T follicular helper cell (primary cell): ENCODE measurements around the gene P2RX4.
"Not testable (repeated sequence)": the region's sequence is repeated elsewhere in the genome, so short reads cannot be mapped to it uniquely, and the experiment has no call there.

Source experiments
- DNase-seq: peaks from one replicate; pipeline ENCODE4 v3.0.0-alpha.2; 2020; ENCODE audit warnings: low read depth
- total RNA-seq, 2 experiments: gene quantifications; one replicate each; lab custom pipeline; 2026; lab: John Stamatoyannopoulos, UW

The P2RX4 gene, protein sequence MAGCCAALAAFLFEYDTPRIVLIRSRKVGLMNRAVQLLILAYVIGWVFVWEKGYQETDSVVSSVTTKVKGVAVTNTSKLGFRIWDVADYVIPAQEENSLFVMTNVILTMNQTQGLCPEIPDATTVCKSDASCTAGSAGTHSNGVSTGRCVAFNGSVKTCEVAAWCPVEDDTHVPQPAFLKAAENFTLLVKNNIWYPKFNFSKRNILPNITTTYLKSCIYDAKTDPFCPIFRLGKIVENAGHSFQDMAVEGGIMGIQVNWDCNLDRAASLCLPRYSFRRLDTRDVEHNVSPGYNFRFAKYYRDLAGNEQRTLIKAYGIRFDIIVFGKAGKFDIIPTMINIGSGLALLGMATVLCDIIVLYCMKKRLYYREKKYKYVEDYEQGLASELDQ
- total RNA-seq: 42.9 to 62.3 reads per million in 2 experiments

DNA sequence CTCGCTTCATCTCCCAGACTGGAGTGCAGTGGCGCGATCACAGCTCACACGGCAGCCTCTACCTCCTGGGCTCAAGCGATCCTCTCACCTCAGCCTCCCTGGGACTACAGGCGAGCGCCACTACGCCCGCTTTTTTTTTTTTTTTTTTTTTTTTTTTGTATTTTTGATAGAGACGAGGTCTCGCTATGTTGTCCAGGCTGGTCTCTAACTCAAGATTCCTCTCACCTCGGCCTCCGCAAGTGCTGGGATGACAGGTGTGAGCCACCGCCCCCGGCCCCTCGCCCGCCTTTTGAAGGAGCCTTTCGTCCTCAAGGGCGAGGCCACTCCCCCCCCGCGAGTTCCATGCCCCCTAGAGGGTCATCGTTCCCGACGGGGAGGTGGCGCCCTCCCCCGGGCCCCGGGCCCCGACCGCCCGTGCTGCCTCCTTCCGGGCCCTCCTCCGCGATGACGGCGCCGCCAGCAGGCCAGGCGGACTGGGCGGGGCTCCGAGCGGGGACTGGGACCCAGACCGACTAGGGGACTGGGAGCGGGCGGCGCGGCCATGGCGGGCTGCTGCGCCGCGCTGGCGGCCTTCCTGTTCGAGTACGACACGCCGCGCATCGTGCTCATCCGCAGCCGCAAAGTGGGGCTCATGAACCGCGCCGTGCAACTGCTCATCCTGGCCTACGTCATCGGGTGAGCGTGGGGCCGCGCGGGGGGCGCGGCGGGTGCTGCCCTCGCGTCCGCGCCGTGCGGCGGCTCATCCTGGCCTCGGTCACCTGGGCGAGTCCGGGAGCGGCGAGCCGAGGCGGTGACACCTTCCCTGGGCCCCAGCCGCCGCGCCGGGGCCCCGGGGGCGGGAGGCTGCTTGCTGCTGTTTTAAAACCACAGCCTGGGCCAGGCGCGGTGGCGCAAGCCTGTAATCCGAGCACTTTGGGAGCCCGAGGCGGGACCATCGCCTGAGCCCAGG is at the start of gene P2RX4:
Gene P2RX4 (plus strand): TSS at position 506 of the 949 bp plus-strand sequence. CDS start 36 bp downstream, at position 542.
- peak; percentile 77 for DNase-seq

DNA sequence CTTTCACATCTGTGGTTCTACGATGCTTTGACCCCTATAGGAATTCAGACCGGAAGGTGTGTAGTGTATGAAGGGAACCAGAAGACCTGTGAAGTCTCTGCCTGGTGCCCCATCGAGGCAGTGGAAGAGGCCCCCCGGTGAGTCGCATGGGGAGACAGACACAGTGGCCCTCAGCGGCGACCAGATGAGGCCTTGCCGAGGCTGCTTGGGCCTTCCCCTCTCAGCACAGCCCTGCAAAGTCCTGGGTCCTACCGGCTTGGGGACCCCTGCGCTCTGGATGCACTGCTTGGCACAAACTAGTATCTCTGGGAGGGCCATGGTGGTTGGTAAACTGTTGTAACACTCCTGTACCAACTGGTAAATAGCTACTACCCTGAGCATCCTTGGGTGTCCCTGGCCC is 47.5 kb upstream of the P2RX4 start:
- DNase-seq: no peak

DNA sequence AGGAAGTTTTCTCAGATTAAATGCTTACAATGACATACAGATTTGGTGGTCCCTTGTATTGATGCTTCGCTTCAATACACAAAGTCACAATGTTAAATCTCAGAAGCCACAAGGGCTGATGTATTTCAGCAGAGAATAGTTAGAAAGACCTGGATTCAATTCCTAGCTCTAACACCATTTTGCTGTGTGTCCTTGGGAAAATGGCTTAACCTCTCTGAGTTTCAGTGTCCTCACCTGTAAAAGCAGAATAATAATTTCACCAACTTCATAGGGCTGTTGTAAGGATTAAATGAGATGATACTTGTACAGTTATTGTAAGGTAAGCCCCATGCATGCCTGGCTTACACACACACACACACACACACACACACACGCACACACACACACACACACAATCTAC is 46.9 kb upstream of the P2RX4 start:
- no peak for DNase-seq

DNA sequence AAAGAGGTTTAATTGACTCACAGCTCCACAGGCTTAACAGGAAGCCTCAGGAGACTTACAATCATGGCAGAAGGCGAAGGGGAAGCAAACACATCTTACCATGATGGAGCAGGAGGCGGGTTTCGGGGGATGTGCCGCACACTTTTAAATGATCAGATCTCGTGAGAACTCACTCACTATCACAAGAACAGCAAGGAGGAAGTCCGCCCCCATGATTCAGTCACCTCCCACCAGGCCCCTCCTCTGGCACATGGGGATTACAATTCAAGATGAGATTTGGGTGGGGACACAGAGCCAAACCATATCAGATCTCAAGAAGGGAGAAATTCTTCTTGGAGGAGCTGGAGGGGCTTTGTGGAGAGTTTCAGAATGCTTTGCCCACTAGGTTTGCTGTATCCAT is 45.1 kb upstream of the P2RX4 start:
- DNase-seq: not testable (repeated sequence)

DNA sequence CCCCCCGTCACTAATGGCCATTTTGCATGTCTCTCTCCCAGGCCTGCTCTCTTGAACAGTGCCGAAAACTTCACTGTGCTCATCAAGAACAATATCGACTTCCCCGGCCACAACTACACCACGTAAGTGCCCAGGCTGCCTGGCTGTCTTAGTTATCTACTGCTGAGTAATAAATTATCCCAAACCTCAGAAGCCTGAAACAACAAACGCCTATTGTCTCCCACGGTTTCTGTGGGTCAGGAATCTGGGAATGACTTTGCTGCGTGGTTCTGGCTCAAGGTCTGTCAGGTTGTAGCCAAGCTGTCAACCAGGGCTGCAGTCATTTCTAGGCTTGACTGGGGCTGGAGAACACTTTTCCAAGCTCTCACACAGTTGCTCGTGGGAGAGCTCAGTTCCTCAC is 44.6 kb upstream of the P2RX4 start:
- DNase-seq: no peak

DNA sequence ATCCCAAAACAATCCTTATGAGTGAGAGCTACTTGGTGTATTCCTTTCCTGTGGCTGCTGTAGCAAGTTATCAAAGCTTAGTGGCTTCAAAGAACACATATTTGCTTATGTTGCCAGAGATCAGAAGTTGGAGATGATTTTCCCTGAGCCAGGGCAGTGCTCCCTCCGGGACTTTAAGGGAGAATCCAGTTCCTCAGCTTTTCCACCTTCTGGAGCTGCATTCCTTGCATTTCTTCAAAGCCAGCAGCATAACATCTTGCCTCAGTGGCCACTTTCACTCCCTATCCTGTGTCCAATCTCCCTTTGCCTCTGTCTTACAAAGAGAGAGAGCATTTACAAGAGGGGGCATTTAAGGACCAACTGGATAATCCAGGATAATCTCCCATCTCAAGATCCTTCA is 43.6 kb upstream of the P2RX4 start:
- DNase-seq: no peak

DNA sequence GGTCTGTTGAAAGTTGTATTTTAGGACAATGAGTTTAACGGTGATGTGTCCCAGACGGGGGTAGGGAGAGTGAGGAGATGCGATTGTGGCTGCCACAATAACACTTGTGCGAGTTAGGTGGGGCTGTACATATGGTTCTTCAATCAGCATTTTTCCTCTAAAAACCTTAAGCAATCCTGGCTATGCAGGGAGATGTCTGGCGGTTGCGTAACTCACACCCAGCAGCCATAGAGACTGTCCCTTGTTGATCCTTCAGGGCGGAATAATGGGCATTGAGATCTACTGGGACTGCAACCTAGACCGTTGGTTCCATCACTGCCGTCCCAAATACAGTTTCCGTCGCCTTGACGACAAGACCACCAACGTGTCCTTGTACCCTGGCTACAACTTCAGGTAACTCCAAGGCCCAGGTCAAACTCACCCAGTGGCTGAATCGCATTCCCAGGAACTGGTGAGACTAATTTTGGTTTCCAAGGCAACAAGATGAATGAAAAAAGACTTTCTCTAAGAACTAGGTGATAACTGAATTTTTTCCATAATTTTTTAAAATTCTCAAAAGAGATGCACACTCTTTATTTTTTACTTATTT is 42.6 kb upstream of the P2RX4 start:
- no peak for DNase-seq

DNA sequence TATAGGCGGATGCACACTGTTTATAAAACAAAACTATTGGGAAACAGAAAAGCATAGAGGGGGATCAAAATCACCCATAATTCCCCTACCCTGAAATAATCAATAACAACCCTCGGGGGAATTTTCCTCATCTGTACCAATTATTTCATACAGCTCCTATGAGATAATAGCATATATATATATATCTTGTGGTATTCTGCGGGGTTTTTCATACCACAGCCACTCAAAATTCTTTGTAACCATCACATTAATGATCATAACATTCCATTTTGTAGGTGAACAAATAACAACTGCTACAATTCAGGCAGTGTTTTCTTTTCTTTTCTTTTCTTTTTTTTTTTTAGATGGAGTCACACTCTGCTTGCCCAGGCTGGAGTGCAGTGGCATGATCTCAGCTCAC is 42.0 kb upstream of the P2RX4 start:
- DNase-seq: no peak

DNA sequence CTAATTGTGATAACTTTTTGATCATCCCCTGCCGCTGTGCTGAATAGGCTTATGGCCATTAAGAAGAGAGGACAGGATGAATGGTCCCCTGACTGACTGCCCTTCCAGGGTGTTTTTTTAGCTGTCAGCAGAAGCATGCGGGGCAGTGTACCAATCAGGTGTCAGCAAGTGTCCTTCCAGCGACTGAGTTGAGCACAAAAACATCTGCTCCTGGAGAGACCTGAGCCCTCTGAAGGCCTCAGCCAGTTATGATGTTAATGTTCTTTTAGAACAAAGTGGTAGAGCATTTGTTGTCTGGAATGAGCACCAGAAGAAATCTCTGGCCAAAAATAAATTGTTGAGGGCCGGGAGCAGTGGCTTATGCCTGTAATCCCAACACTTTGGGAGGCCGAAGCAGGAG is 39.8 kb upstream of the P2RX4 start:
- DNase-seq: no peak

DNA sequence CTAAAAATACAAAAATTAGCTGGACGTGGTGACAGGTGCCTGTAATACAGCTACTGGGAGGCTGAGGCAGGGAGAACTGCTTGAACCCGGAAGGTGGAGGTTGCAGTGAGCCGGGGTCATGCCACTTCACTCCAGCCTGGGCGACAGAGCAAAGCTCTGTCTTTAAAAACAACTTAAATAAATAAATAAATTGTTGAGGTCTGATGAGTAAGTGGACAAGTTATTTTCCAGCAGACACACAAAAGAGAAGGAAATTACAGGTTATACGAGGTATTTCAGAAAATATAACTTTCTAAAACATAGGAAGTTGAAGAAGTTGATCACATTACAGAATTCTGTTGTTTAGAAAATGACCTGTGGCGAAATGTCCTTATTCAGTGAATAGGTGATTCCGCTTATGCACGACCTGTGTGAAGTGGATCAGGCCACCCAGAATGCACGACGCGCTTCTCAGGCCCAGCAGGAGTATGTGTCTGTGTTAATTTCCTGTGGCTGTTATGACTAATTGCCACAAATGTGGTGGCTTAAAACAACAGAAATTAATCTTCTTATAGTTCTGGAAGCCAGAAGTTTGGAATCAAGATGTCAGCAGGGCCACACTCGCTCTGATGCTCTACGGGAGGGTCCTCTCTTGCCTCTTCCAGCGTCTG is 39.2 kb upstream of the P2RX4 start:
- DNase-seq: no peak

DNA sequence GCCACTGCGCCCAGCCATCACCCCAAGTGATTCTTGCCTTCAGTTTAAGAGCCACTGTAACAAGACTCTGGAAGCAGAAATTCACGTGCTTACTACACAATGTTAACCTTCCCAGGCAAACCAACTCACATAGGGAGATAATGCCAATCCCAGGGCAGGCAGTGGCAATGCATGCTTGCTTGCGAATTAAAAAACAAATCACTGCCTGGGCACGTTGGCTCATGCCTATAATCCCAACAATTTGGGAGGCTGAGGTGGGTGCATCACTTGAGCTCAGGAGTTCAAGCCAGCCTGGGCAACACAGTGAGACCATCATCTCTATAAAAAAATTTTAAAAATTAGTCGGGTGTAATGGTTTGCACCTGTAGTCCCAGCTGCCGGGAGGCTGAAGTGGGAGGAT is 37.8 kb upstream of the P2RX4 start:
- DNase-seq: no peak

DNA sequence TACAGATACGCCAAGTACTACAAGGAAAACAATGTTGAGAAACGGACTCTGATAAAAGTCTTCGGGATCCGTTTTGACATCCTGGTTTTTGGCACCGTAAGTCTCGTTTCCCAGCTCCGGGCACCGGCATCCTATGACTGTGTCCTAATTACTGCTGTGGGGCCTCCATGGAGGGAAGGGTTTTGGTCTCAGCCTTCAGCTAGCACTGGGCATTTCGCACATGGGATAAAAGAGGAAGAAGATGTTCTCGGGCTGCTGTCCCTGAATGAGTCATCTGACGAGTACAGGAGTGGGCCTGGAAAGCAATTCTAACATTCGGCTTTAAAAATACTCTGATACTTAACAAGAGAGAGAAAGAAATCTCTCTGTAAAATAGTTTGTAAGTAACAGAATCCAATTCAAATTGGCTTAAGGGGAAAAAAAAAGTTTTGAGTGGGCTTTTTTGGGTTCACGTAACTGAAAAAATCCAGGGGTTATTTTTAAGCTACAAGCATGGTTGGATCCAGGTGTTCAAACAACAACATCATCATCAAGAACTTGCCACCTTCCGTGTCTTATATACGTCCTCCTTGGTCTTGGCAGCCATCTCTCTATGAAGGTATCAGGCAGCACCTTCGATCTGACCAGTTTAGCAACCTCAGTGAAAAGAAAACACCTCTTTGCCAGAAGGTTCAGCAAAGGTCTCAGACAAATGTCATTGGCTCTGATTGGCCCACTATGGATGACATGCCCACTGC is 34.4 kb upstream of the P2RX4 start:
- no peak for DNase-seq

DNA sequence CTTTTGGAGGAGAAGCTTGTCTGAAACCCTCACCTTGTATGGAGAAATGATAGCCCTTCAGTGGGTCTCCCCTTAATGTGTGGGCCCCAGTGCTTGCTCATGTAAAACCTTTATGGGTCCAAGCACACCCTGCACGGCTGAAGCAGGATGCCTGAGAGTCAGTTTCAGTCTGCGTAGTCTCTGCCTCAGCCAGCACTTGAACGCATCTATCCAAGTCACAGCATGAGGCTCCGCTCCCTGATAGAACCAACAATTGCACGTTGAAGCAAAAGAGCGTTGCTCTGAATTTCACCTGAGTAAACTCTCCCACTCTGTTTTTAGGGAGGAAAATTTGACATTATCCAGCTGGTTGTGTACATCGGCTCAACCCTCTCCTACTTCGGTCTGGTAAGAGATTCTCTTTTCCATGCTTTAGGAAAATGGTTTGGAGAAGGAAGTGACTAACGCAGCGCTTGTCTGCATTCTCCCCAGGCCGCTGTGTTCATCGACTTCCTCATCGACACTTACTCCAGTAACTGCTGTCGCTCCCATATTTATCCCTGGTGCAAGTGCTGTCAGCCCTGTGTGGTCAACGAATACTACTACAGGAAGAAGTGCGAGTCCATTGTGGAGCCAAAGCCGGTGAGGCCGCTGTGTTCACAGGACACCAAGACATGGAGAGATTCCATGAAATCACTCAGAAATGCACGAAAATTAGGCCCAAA is 33.0 kb upstream of the P2RX4 start:
- DNase-seq: no peak

DNA sequence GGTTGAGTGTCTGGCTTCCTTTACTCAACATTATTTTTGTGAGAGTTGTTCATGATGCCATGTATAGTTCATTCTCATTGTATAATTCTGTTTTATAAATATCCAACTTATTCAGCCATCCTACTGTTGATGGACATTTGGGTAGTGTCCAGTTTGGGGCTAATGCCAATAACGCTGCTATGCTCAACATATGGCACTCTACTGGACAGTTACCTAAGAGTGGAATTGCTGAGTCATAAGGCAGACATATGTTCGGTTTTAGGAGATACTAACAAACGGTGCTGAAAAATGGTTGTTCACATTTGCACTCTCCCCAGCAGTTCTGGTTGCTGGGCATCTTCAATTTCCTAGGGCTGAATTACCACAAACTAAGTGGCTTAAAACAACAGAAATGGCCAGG is 28.7 kb upstream of the P2RX4 start:
- no peak for DNase-seq

DNA sequence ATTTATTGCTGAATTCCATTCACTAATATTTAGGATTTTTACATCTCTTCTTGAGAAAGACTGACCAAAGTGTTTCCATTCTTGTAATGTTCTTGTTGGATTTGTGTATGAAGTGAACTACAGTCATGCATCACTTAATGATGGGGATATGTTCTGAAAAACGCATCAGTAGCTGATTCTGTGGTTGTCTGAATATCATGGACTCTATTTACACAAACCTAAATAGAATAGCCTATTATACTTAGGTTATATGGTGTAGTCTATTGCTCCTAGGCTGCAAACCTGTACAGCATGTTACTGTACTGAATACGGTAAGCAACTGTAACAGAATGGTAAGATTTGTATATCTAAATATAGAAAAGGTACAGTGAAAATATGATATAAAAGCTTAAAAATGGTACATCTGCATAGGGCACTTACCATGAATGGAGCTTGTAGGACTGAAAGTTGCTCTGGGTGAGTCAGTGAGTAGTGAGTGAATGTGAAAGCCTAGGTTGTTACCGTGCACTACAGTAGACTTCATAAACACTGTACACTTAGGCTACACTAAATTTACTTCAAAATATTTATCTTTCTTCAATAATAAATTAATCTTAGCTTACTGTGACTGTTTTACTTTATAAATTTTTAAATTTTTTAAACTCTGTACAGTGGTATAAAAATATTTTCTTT is 27.6 kb upstream of the P2RX4 start:
- no peak for DNase-seq

DNA sequence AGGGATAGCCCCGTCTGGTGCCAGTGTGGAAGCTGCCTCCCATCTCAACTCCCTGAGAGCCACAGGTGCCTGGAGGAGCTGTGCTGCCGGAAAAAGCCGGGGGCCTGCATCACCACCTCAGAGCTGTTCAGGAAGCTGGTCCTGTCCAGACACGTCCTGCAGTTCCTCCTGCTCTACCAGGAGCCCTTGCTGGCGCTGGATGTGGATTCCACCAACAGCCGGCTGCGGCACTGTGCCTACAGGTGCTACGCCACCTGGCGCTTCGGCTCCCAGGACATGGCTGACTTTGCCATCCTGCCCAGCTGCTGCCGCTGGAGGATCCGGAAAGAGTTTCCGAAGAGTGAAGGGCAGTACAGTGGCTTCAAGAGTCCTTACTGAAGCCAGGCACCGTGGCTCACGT is 25.5 kb upstream of the P2RX4 start:
- DNase-seq: no peak

DNA sequence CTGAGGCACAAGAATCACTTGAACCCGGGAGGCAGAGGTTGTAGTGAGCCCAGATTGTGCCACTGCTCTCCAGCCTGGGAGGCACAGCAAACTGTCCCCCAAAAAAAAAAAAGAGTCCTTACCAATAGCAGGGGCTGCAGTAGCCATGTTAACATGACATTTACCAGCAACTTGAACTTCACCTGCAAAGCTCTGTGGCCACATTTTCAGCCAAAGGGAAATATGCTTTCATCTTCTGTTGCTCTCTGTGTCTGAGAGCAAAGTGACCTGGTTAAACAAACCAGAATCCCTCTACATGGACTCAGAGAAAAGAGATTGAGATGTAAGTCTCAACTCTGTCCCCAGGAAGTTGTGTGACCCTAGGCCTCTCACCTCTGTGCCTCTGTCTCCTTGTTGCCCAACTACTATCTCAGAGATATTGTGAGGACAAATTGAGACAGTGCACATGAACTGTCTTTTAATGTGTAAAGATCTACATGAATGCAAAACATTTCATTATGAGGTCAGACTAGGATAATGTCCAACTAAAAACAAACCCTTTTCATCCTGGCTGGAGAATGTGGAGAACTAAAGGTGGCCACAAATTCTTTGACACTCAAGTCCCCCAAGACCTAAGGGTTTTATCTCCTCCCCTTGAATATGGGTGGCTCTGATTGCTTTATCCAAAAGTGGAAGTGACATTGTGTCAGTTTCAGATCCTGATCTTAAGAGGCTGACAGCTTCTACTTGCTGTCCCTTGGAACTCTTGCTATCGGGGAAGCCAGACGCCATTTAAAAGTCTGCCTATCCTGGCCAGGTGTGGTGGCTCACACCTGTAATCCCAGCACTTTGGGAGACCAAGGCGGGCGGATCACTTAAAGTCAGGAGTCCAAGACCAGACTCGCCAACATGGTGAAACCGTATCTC is 24.7 kb upstream of the P2RX4 start:
- no peak for DNase-seq

DNA sequence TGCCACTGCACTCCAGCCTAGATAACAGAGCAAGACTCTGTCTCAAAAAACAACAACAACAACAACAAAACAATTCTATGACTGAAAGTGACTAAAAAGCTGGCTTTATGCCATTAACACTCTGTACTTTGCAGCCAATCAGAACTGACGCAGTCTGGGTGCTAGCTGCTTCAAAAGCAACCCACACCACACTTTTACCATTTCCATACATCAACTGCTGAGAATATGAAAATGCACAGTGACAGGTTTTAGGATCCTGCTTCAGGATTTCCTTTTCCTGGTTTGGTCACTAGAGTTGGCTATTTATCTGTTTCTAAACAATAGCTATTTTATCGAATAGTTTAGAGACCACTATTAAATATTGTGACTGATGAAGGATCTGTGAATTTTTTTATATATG is 23.1 kb upstream of the P2RX4 start:
- no peak for DNase-seq

DNA sequence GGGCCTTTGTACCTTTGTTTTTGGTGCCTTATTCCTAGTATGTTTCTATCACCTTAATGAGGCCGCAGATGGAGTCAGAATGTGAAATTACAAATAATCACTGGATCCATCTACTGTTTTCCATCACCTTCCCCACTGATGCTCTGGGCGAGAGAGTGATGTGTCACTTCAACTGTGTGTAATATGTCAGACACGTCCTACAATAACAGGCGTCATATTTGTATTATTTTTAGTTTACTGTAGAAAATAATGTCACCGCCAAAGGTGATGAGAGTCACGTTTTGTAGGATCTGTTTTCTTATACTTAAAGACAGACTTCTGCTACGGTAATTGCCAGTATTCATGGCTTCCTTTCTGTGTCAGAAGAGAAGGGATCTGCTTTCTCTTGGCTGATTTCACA is 22.4 kb upstream of the P2RX4 start:
- no peak for DNase-seq
